B cell (primary cell): ENCODE results near the gene DDX52. TPM values are rescaled to one million over a fixed set of nuclear protein-coding genes. Genes with fewer than 3 reads are reported as not detected.

Source experiments
- ATAC-seq: fragments of 200-7000 bp; cut with Tn5 transposase; one replicate; pipeline ENCODE4 v1.10.0; 2021; ENCODE audit warnings: low read depth, mild to moderate bottlenecking, moderate number of reproducible peaks, moderate library complexity
- CTCF ChIA-PET: fragments of 350-600 bp; sonication (Branson Sonifier 250); formaldehyde crosslinking; loops from one replicate; lab custom pipeline; 2021; ENCODE audit warnings: antibody characterized with exemption, inconsistent platforms; lab: Charles Lee
- POLR2A ChIA-PET: fragments of 350-600 bp; sonication (Branson Sonifier 250); formaldehyde crosslinking; loops from one replicate; lab custom pipeline; 2021; ENCODE audit warnings: antibody characterized with exemption; lab: Charles Lee
- DNase-seq: peaks from one replicate; pipeline ENCODE4 v3.0.0; 2013
- H2AFZ ChIP-seq: 2 replicates; pipeline ENCODE4 v1.6.1; 2012; ENCODE audit warnings: mild to moderate bottlenecking, low read depth, low read length; ENCODE audit not compliant: insufficient read depth, poor library complexity, severe bottlenecking
- H3K27ac ChIP-seq, 2 donors: 1 replicate in 1 of 2; 2 replicates in 1 of 2; pipeline ENCODE4 v1.5.1; 2012 to 2013; ENCODE audit warnings: low read length in 2 of 2, mild to moderate bottlenecking in 2 of 2, moderate library complexity in 1 of 2
- H3K27me3 ChIP-seq, 4 experiments: fragments of 200-600 bp in 1 of 4; sonication (generic) in 1 of 4; replicated peaks in 1 of 4; 1 replicate in 2 of 4; 2 replicates in 2 of 4; pipeline versions ENCODE4 v1.6.1 to v1.7.0; 2013 to 2016; ENCODE audit warnings: low read length in 3 of 4, mild to moderate bottlenecking in 2 of 4, mixed read lengths in 1 of 4, moderate library complexity in 1 of 4; ENCODE audit not compliant: insufficient read depth in 4 of 4, control insufficient read depth in 3 of 4; ENCODE audit errors: control extremely low read depth in 1 of 4
- H3K36me3 ChIP-seq, 2 experiments: replicated peaks in 1 of 2; 1 replicate in 1 of 2; 2 replicates in 1 of 2; pipeline versions ENCODE4 v1.6.1 to v1.7.1; 2013; ENCODE audit warnings: low read length in 1 of 2; ENCODE audit not compliant: insufficient read depth in 2 of 2, control insufficient read depth in 1 of 2; ENCODE audit errors: control extremely low read depth in 1 of 2, extremely low read depth in 1 of 2
- H3K4me1 ChIP-seq, 2 donors: fragments of 200-600 bp in 1 of 2; sonication (generic) in 1 of 2; 1 replicate in 1 of 2; 2 replicates in 1 of 2; pipeline versions ENCODE4 v1.5.1 to v1.6.1; 2013 to 2017; ENCODE audit warnings: low read length in 2 of 2; ENCODE audit not compliant: control insufficient read depth in 2 of 2, insufficient read depth in 2 of 2
- H3K4me2 ChIP-seq: replicated peaks from 2 replicates; pipeline ENCODE3; 2012; ENCODE audit warnings: mild to moderate bottlenecking, low read depth, low read length; ENCODE audit not compliant: poor library complexity, severe bottlenecking
- H3K4me3 ChIP-seq, 5 experiments: fragments of 200-600 bp in 1 of 5; sonication (generic) in 1 of 5; 1 replicate in 3 of 5; 2 replicates in 2 of 5; pipeline versions ENCODE4 v1.5.1 to v1.7.0; 2011 to 2016; ENCODE audit warnings: low read length in 4 of 5, mild to moderate bottlenecking in 4 of 5, low read depth in 2 of 5, control low read depth in 1 of 5, moderate library complexity in 1 of 5; ENCODE audit not compliant: insufficient read depth in 1 of 5; ENCODE audit errors: control extremely low read depth in 1 of 5, extremely low read depth in 1 of 5
- H3K79me2 ChIP-seq: fragments of 200-600 bp; sonication (generic); one replicate; pipeline ENCODE4 v1.6.0; 2016; ENCODE audit warnings: low read length; ENCODE audit not compliant: control insufficient read depth, insufficient read depth
- H3K9ac ChIP-seq: fragments of 200-600 bp; sonication (generic); 2 replicates; pipeline ENCODE4 v1.6.1; 2017; ENCODE audit warnings: mild to moderate bottlenecking, low read length, moderate library complexity
- H3K9me3 ChIP-seq, 3 donors: one replicate each; pipeline versions ENCODE4 v1.6.1 to v1.7.1; 2013; ENCODE audit warnings: low read length in 2 of 3; ENCODE audit not compliant: control insufficient read depth in 2 of 3, insufficient read depth in 1 of 3; ENCODE audit errors: control extremely low read depth in 1 of 3
- H4K20me1 ChIP-seq: 2 replicates; pipeline ENCODE4 v1.6.0; 2012; ENCODE audit warnings: mild to moderate bottlenecking, low read length; ENCODE audit not compliant: insufficient read depth, control insufficient read depth, poor library complexity, severe bottlenecking
- H3K27ac Mint-ChIP-seq: one replicate; pipeline ENCODE4 v1.8.0; 2021; ENCODE audit warnings: mixed read lengths
- H3K27me3 Mint-ChIP-seq: one replicate; pipeline ENCODE4 v1.8.0; 2021; ENCODE audit warnings: mixed read lengths
- H3K4me1 Mint-ChIP-seq: one replicate; pipeline ENCODE4 v1.8.0; 2021; ENCODE audit warnings: mixed read lengths
- H3K4me3 Mint-ChIP-seq: one replicate; pipeline ENCODE4 v1.8.0; 2021; ENCODE audit warnings: mixed read lengths
- H3K9me3 Mint-ChIP-seq: one replicate; pipeline ENCODE4 v1.8.0; 2022; ENCODE audit warnings: mixed read lengths; ENCODE audit not compliant: insufficient read depth
- CTCF ChIP-seq: fragments of 200-600 bp; IDR thresholded peaks from one replicate; pipeline ENCODE4 v1.8.0; 2022; ENCODE audit warnings: antibody characterized with exemption, mild to moderate bottlenecking
- EZH2 ChIP-seq: IDR thresholded peaks from 2 replicates; pipeline ENCODE4 v1.6.1; 2012; ENCODE audit warnings: borderline replicate concordance, low read depth, mild to moderate bottlenecking, moderate library complexity, low read length; ENCODE audit not compliant: insufficient read depth, poor library complexity, severe bottlenecking
- WGBS: methylation state at CpG from one replicate; pipeline ENCODE4 v1.1.5; 2013; ENCODE audit warnings: missing lambda C conversion rate; ENCODE audit not compliant: insufficient coverage; 5-methylcytosine and 5-hydroxymethylcytosine counted together
- intact Hi-C: fragments of 100-400 bp; cut with micrococcal nuclease; formaldehyde crosslinking; loops from one replicate; pipeline ENCODE4 v1.10.0; 2022
- polyA plus RNA-seq: library from polyadenylated mRNA; depleted of rRNA; stranded (reverse); fragments of >200 nt; gene quantifications from 2 replicates; pipeline ENCODE4 v1.2.3, GENCODE V29; 2012
- total RNA-seq, 2 donors: library from RNA; stranded (reverse); fragments of 120-200 nt in 1 of 2; gene quantifications; 1 replicate in 1 of 2; 2 replicates in 1 of 2; pipeline versions ENCODE4 v1.2.3 to v1.2.4, GENCODE V29; 2013 to 2022

DDX52 gene
- total and polyA plus RNA-seq, 2 donors (not counting 1 experiment from before 2014, with no cell fraction given) = 5.7 to 38.2 TPM

DNA sequence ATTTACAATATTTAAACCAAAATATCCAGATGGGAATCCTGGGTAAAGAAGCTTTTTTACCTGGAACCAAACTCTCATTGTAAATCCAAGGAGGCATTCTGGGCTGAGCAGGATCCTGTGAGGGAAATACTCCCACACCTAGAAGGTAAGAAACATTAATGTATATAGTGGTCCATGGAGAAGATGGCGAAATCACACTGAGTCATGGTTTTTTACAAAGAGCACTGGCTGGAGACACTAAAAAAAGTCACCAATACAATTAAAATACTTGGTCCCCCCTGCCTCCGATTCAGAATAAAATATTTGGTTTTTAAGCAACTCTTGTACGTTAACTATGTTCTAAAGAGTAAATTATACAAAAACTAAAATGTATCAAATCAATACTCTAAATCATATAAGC, 67.0 kb downstream of the DDX52 start:
- intact Hi-C loops = no loop called here
- no peak overlapping the region for H3K4me3 Mint-ChIP-seq

DNA sequence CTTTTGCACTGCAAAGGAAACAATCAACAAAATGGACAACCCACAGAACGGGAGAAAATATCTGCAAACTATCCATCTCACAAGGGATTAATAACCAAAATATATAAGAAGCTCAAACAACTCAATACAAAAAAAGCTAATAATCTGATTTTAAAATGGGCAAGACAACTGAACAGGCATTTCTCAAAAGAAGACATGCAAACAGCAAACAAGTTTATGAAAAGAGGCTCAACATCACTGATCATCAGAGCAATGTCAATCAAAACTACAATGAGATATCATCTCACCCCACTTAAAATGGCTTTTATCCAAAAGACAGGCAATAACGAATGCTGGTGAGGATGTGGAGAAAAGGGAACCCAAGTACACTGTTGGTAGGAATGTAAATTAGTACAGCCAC, 68.8 kb downstream of the DDX52 start:
- Histone ChIP-seq H2AFZ (no peak overlapping the region), H3K9ac (no peak overlapping the region), H3K4me1 (no peaks in the 10 kb centered on the region), H3K4me3 (no peak overlapping the region), H3K36me3 (peaks cover 33 to 79% of the 10 kb centered on the region in 2 experiments), H3K27me3 (no peaks in the 10 kb centered on the region), H3K9me3 (peaks cover 0 to 2% (median 0%) of the 10 kb centered on the region in 3 donors), H3K27ac (no peak overlapping the region), H3K79me2 (peaks cover 26% of the 10 kb centered on the region), H4K20me1 (no peaks in the 10 kb centered on the region), H3K4me2 (no peak overlapping the region)
- no CpG with 5 or more reads among the region's 2 CpGs for WGBS
- DNase-seq = no peak
- ChIA-PET POLR2A (no interaction called here), CTCF (interaction anchor here (0.8 kb wide), 1 partner anchor 242 kb away, joined by 3 read pairs; no protein-coding TSS in a partner anchor)
- Mint-ChIP-seq H3K4me1 (peaks cover 4% of the 10 kb centered on the region), H3K9me3 (peaks cover 9% of the 10 kb centered on the region), H3K27ac (no peak overlapping the region), H3K4me3 (no peak overlapping the region), H3K27me3 (no peaks in the 10 kb centered on the region)
- TF ChIP-seq CTCF (no peak), EZH2 (no peak)
- ATAC-seq = no peak
- intact Hi-C loops = no loop called here

More for the DNA sequence above, 67.0 kb downstream of the DDX52 start:
- no peak overlapping the region for H3K4me3 ChIP-seq
- ATAC-seq = no peak
- no CpG with 5 or more reads among the region's 3 CpGs for WGBS
- H3K27ac ChIP-seq = no peak overlapping the region
- ChIA-PET POLR2A (no interaction called here), CTCF (no interaction called here)
- DNase-seq = no peak
- Mint-ChIP-seq H3K27me3 (no peaks in the 10 kb centered on the region), H3K27ac (no peak overlapping the region), H3K4me1 (peaks cover 4% of the 10 kb centered on the region), H3K9me3 (peaks cover 9% of the 10 kb centered on the region)
- H3K79me2 ChIP-seq = peaks cover 26% of the 10 kb centered on the region
- no peak overlapping the region for H3K9ac ChIP-seq
- peaks cover 31 to 71% of the 10 kb centered on the region in 2 experiments for H3K36me3 ChIP-seq
- H4K20me1 ChIP-seq = no peaks in the 10 kb centered on the region
- H3K4me1 ChIP-seq = no peaks in the 10 kb centered on the region
- H2AFZ ChIP-seq = no peak overlapping the region
- H3K9me3 ChIP-seq = peaks cover 0 to 2% (median 0%) of the 10 kb centered on the region in 3 donors
- TF ChIP-seq CTCF (no peak), EZH2 (no peak)
- no peak overlapping the region for H3K4me2 ChIP-seq
- H3K27me3 ChIP-seq = no peaks in the 10 kb centered on the region
